CD8-positive, alpha-beta memory T cell (primary cell): Measurements from ENCODE around the gene MAP4K3. TPM values are rescaled to one million over a fixed set of nuclear protein-coding genes. Genes with fewer than 3 reads are reported as not detected.

Source experiments
- CTCF ChIA-PET: fragments of 350-600 bp; sonication (Branson Sonifier 250); formaldehyde crosslinking; loops from one replicate; lab custom pipeline; 2021; ENCODE audit warnings: antibody characterized with exemption; lab: Charles Lee
- POLR2A ChIA-PET: fragments of 350-600 bp; sonication (Branson Sonifier 250); formaldehyde crosslinking; loops from one replicate; lab custom pipeline; 2021; ENCODE audit warnings: antibody characterized with exemption; lab: Charles Lee
- DNase-seq, 5 donors: peaks; one replicate each; pipeline versions ENCODE4 v3.0.0 to v3.0.0-alpha.2; 2020 to 2022; ENCODE audit warnings: mixed read lengths in 1 of 5
- H3K27ac ChIP-seq: one replicate; pipeline ENCODE4 v1.7.0; 2013; ENCODE audit warnings: low read depth, mild to moderate bottlenecking, low read length, moderate library complexity
- H3K27me3 ChIP-seq: 2 replicates; pipeline ENCODE4 v1.7.0; 2013; ENCODE audit warnings: low read length, mild to moderate bottlenecking; ENCODE audit not compliant: insufficient read depth, poor library complexity, severe bottlenecking
- H3K36me3 ChIP-seq: 2 replicates; pipeline ENCODE4 v1.7.0; 2013; ENCODE audit warnings: mild to moderate bottlenecking, low read length, moderate library complexity; ENCODE audit not compliant: insufficient read depth
- H3K4me1 ChIP-seq: 2 replicates; pipeline ENCODE4 v1.7.0; 2013; ENCODE audit warnings: mild to moderate bottlenecking, low read length, moderate library complexity; ENCODE audit not compliant: insufficient read depth
- H3K4me3 ChIP-seq: 2 replicates; pipeline ENCODE4 v1.7.0; 2013; ENCODE audit warnings: mild to moderate bottlenecking, low read length
- H3K9me3 ChIP-seq: 2 replicates; pipeline ENCODE4 v1.7.0; 2013; ENCODE audit warnings: mild to moderate bottlenecking, low read length
- H3K27ac Mint-ChIP-seq, 8 donors: one replicate each; pipeline ENCODE4 v1.8.0; 2020 to 2021; ENCODE audit warnings: mixed read lengths in 8 of 8, mild to moderate bottlenecking in 6 of 8, inconsistent platforms in 3 of 8, moderate library complexity in 3 of 8
- H3K27me3 Mint-ChIP-seq, 2 donors: one replicate each; pipeline ENCODE4 v1.8.0; 2020 to 2021; ENCODE audit warnings: mixed read lengths in 2 of 2, mild to moderate bottlenecking in 1 of 2, moderate library complexity in 1 of 2
- H3K36me3 Mint-ChIP-seq, 3 donors: one replicate each; pipeline ENCODE4 v1.8.0; 2020 to 2021; ENCODE audit warnings: mixed read lengths in 3 of 3, inconsistent platforms in 1 of 3, mild to moderate bottlenecking in 1 of 3
- H3K4me1 Mint-ChIP-seq, 3 donors: one replicate each; pipeline ENCODE4 v1.8.0; 2020 to 2021; ENCODE audit warnings: mixed read lengths in 3 of 3, inconsistent platforms in 1 of 3, mild to moderate bottlenecking in 1 of 3
- H3K4me3 Mint-ChIP-seq, 7 donors: one replicate each; pipeline ENCODE4 v1.8.0; 2020 to 2021; ENCODE audit warnings: mixed read lengths in 7 of 7, mild to moderate bottlenecking in 6 of 7, moderate library complexity in 4 of 7, inconsistent platforms in 2 of 7
- H3K9me3 Mint-ChIP-seq, 5 donors: one replicate each; pipeline ENCODE4 v1.8.0; 2020 to 2022; ENCODE audit warnings: mixed read lengths in 5 of 5, mild to moderate bottlenecking in 3 of 5, moderate library complexity in 2 of 5, inconsistent platforms in 1 of 5
- polyA plus RNA-seq: library from polyadenylated mRNA; unstranded; fragments of 300-500 nt; fragmentation: Illumina TruSeq; gene quantifications from one replicate; pipeline ENCODE4 v1.2.3, GENCODE V29; 2021
- total RNA-seq, 2 experiments: library from RNA; stranded (reverse); gene quantifications; one replicate each; pipeline ENCODE4 v1.2.3, GENCODE V29; 2021

Gene MAP4K3
- total and polyA plus RNA-seq, 3 experiments from 2014 or later, result 2.7 to 8.2 (median 7.0) TPM

DNA sequence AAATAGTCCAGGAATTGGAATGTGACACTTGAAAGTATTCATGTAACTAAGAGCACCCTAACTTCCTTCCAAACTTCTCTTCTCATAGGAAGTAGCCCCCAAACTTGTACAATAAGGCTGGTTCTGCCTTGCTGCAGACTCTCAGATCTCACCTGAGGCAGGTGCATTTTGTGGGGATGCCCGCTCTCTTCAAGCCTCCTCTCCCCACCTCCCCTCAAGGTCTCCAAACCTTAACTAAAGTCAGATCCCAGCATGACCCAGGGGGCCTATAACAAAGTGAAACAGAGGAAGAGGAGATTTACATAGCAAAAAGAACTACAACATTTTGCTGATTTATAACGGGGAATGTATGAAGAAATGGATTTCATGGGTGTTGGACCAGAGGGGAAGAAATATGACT, 216.9 kb downstream of the MAP4K3 start:
- no peak overlapping the region for H3K4me3 ChIP-seq
- H3K4me1 ChIP-seq, result peaks cover 35% of the 10 kb centered on the region
- no peaks in the 10 kb centered on the region for H3K27me3 ChIP-seq
- H3K9me3 ChIP-seq, result no peaks in the 10 kb centered on the region
- Mint-ChIP-seq H3K4me3 (no peak overlapping the region), H3K27me3 (no peaks in the 10 kb centered on the region), H3K4me1 (peaks cover 31 to 50% (median 48%) of the 10 kb centered on the region in 3 donors), H3K27ac (peak overlapping the region in 5 of 8 donors; percentile 1 to 70 (median 32)), H3K9me3 (no peaks in the 10 kb centered on the region), H3K36me3 (peaks cover 0 to 4% (median 0%) of the 10 kb centered on the region in 3 donors)
- ChIA-PET POLR2A (no interaction called here), CTCF (interaction anchor here (2.6 kb wide), 1 partner anchor 100 kb away, joined by 9 read pairs; the partner anchor contains the start of gene SOS1)
- DNase-seq, result no peak
- H3K36me3 ChIP-seq, result no peaks in the 10 kb centered on the region
- H3K27ac ChIP-seq, result no peak overlapping the region

DNA sequence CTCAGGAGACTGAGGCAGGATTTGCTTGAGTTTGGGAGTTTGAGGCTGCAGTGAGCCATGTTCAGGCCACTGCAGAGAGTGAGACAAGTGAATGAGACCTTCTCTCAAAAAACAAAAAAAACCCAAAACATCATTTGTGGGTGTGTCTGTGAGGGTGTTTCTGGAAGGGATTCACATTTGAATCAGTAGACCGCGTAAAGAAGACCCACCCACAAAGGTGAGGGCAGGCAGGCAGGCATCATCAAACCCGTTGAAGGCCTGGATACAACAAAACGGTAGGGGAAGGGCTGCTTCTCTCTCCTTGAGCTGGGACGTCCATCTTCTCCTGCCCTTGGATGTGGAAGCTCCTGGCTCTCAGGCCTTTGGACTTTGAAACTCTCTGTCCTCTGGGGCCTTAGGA, 218.7 kb downstream of the MAP4K3 start:
- ChIA-PET CTCF (interaction anchor here (0.9 to 3.6 kb wide), 7 partner anchors 9 to 158 kb away, joined by 3 to 21 read pairs (median 9); partner anchors contain the start of gene SOS1), POLR2A (interaction anchor here (1.5 to 3.6 kb wide), 3 partner anchors 94 to 100 kb away, joined by 3 to 37 read pairs (median 21); partner anchors contain the start of gene SOS1)
- peak in 1 of 5 donors; percentile 50 for DNase-seq
- no peak overlapping the region for H3K4me3 ChIP-seq
- H3K4me1 ChIP-seq, result peaks cover 35% of the 10 kb centered on the region
- Mint-ChIP-seq H3K27ac (peak overlapping the region in 7 of 8 donors; percentile 9 to 87 (median 80)), H3K4me1 (peaks cover 32 to 62% (median 58%) of the 10 kb centered on the region in 3 donors), H3K4me3 (peak overlapping the region in 2 of 7 donors; percentile 27 to 32), H3K27me3 (no peaks in the 10 kb centered on the region), H3K36me3 (peaks cover 0 to 4% (median 0%) of the 10 kb centered on the region in 3 donors), H3K9me3 (no peaks in the 10 kb centered on the region)
- no peaks in the 10 kb centered on the region for H3K36me3 ChIP-seq
- no peak overlapping the region for H3K27ac ChIP-seq
- H3K27me3 ChIP-seq, result no peaks in the 10 kb centered on the region
- H3K9me3 ChIP-seq, result no peaks in the 10 kb centered on the region

GRCh38 chr2:39217192-39217550, 219.9 kb downstream of the MAP4K3 start:
- ChIA-PET POLR2A (interaction anchor here (0.6 to 3.6 kb wide), 6 partner anchors 11 to 96 kb away, joined by 3 to 37 read pairs (median 3); partner anchors contain the start of gene SOS1), CTCF (interaction anchor here (1.0 to 3.6 kb wide), 7 partner anchors 11 to 98 kb away, joined by 3 to 21 read pairs (median 7); partner anchors contain the start of gene SOS1)
- Mint-ChIP-seq H3K4me1 (peaks cover 32 to 65% (median 58%) of the 10 kb centered on the region in 3 donors), H3K27ac (peak overlapping the region; percentile 8 to 85 (median 60)), H3K36me3 (peaks cover 0 to 6% (median 0%) of the 10 kb centered on the region in 3 donors), H3K27me3 (no peaks in the 10 kb centered on the region), H3K9me3 (no peaks in the 10 kb centered on the region), H3K4me3 (peak overlapping the region in 5 of 7 donors; percentile 26 to 66 (median 47))
- Histone ChIP-seq H3K4me3 (peak overlapping the region; percentile 32), H3K27me3 (no peaks in the 10 kb centered on the region), H3K36me3 (no peaks in the 10 kb centered on the region), H3K4me1 (peaks cover 35% of the 10 kb centered on the region), H3K27ac (no peak overlapping the region), H3K9me3 (no peaks in the 10 kb centered on the region)
- DNase-seq, result no peak

DNA sequence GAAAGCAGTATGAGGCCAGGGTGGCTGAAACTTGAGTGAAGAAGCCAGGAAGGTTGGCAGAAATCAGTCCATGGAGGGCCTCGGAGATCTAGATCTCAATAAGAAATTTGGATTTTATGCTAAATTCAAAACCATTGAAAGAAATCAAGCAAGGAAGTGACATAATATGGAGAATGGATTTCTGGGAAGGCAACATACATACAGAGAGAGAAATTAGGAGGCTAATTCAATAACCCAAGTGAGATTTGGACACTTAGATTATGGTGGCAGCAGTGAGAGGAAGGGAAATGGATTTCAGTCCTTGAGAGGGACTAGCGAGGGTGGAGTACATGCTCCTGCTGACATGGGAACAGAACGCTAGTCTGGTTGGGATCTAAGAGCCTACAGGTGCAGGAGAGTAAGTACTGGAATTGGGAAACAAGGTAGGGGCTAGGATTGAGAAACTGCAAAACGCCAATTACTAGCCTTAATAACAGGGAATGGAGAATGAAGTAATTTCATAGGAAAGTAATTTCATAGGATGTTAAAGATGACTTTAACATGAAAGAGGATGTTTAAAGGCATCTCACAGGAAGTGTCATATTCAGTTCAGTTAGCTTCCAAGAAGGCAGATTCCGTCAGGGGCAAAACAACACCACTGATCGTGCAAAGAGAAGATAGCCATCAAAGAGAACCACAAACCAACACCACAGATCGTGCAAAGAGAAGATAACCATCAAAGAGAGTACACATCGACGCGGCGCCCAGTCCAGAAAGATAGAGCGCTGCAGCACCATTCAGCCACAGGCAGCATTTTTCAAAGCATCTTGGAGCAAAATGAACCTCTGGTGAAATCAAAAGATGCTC, 220.5 kb downstream of the MAP4K3 start:
- no peak overlapping the region for H3K27ac ChIP-seq

DNA sequence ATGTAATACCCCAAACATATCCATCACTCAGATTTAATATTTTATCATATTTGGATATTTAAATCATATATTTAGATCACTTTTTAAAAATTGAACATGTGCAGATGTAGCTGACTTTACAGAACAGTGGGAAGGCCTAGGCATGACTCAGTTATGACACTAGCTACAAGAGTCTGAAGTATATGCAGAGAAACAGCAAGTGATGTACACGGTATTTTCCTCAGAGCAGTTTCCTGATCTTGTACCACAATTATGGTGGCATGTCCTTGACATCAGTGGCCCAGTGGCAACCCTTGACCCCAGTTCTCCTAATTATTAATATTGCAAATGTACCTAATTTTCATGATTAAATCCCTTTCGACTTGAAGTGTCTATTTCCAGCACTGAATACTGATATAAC, 221.5 kb downstream of the MAP4K3 start:
- Mint-ChIP-seq H3K4me1 (peaks cover 32 to 75% (median 58%) of the 10 kb centered on the region in 3 donors), H3K36me3 (peaks cover 0 to 6% (median 0%) of the 10 kb centered on the region in 3 donors), H3K27ac (peak overlapping the region in 6 of 8 donors; percentile 8 to 85 (median 62)), H3K4me3 (no peak overlapping the region), H3K9me3 (no peaks in the 10 kb centered on the region), H3K27me3 (no peaks in the 10 kb centered on the region)
- Histone ChIP-seq H3K27me3 (no peaks in the 10 kb centered on the region), H3K4me1 (peaks cover 35% of the 10 kb centered on the region), H3K27ac (no peak overlapping the region), H3K9me3 (no peaks in the 10 kb centered on the region), H3K4me3 (no peak overlapping the region), H3K36me3 (no peaks in the 10 kb centered on the region)
- ChIA-PET CTCF (interaction anchor here (0.8 to 1.7 kb wide), 4 partner anchors 13 to 157 kb away, joined by 3 to 9 read pairs (median 4); partner anchors contain the start of gene SOS1), POLR2A (interaction anchor here (1.0 kb wide), 1 partner anchor 95 kb away, joined by 3 read pairs; the partner anchor contains the start of gene SOS1)
- DNase-seq, result no peak

More for the DNA sequence above, 220.5 kb downstream of the MAP4K3 start:
- Mint-ChIP-seq H3K27me3 (no peaks in the 10 kb centered on the region), H3K9me3 (no peaks in the 10 kb centered on the region), H3K27ac (peak overlapping the region; percentile 8 to 85 (median 60)), H3K4me1 (peaks cover 32 to 68% (median 58%) of the 10 kb centered on the region in 3 donors), H3K36me3 (peaks cover 0 to 6% (median 0%) of the 10 kb centered on the region in 3 donors), H3K4me3 (peak overlapping the region; percentile 0 to 66 (median 33))
- ChIA-PET POLR2A (interaction anchor here (0.6 to 3.6 kb wide), 8 partner anchors 10 to 96 kb away, joined by 3 to 37 read pairs (median 3); partner anchors contain the start of gene SOS1), CTCF (interaction anchor here (0.8 to 3.6 kb wide), 8 partner anchors 11 to 158 kb away, joined by 3 to 21 read pairs (median 6); partner anchors contain the start of gene SOS1)
- H3K27me3 ChIP-seq, result no peaks in the 10 kb centered on the region
- H3K4me3 ChIP-seq, result peak overlapping the region; percentile 42
- no peaks in the 10 kb centered on the region for H3K9me3 ChIP-seq
- H3K36me3 ChIP-seq, result no peaks in the 10 kb centered on the region
- peaks cover 35% of the 10 kb centered on the region for H3K4me1 ChIP-seq
- DNase-seq, result peak; percentile 45 to 90 (median 85)

DNA sequence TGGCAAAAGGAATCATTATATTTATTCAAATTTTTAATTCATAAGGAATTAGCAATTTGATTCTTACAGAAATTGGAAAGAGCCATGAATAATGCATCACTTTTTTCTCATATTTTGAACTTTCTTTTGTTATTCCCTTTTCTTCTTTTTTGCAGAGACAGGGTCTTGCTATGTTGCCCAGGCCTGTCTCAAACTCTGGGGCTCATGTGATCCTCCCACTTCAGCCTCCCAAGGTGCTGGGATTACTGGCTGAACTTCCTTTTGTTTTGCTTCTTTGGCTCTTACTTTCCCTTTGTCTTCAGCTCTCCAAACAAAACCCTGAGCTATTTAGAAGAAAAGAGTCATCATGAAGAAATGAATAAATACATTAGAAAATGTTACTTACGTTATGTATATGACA, 224.1 kb downstream of the MAP4K3 start:
- Mint-ChIP-seq H3K36me3 (peaks cover 0 to 2% (median 0%) of the 10 kb centered on the region in 3 donors), H3K27me3 (no peaks in the 10 kb centered on the region)
- POLR2A ChIA-PET, result no interaction called here

DNA sequence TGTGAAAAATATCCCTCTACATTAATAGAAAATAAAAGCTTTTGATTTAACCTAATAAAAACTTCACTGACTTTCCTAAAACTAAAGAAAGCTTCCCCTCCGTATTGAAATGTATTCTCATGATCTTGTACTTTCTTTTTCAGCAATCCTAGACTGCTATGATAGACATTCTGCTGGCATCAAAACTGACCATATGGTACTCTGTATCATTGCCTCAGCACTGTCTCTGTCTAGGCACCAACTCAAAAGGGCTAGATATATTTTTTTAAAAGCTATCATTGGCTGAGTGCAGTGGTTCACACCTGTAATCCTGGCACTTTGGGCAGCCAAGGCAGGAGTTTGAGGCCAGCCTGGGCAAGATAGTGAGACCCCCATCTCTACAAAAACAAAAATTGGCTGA, 226.2 kb downstream of the MAP4K3 start:
- H3K9me3 Mint-ChIP-seq, result no peaks in the 10 kb centered on the region
- no peak overlapping the region for H3K4me3 Mint-ChIP-seq
- H3K27me3 Mint-ChIP-seq, result peaks cover 0 to 2% of the 10 kb centered on the region in 2 donors
- ChIA-PET CTCF (interaction anchor here (0.8 to 1.7 kb wide), 4 partner anchors 17 to 91 kb away, joined by 4 to 7 read pairs (median 4); partner anchors contain the start of gene SOS1), POLR2A (no interaction called here)
- H3K4me1 Mint-ChIP-seq, result peaks cover 5 to 35% (median 17%) of the 10 kb centered on the region in 3 donors
- peak overlapping the region in 1 of 8 donors; percentile 34 for H3K27ac Mint-ChIP-seq
- Histone ChIP-seq H3K36me3 (no peaks in the 10 kb centered on the region), H3K9me3 (no peaks in the 10 kb centered on the region), H3K27me3 (no peaks in the 10 kb centered on the region), H3K27ac (no peak overlapping the region), H3K4me3 (no peak overlapping the region), H3K4me1 (peaks cover 4% of the 10 kb centered on the region)
- DNase-seq, result no peak
- H3K36me3 Mint-ChIP-seq, result peaks cover 0 to 2% (median 0%) of the 10 kb centered on the region in 3 donors

More for the DNA sequence above, 224.1 kb downstream of the MAP4K3 start:
- Histone ChIP-seq H3K4me1 (peaks cover 24% of the 10 kb centered on the region), H3K27me3 (no peaks in the 10 kb centered on the region), H3K36me3 (no peaks in the 10 kb centered on the region), H3K27ac (no peak overlapping the region), H3K9me3 (no peaks in the 10 kb centered on the region), H3K4me3 (no peak overlapping the region)
- H3K4me1 Mint-ChIP-seq, result peaks cover 23 to 57% (median 39%) of the 10 kb centered on the region in 3 donors
- CTCF ChIA-PET, result no interaction called here
- peak overlapping the region in 1 of 8 donors; percentile 15 for H3K27ac Mint-ChIP-seq
- H3K4me3 Mint-ChIP-seq, result no peak overlapping the region
- H3K9me3 Mint-ChIP-seq, result no peaks in the 10 kb centered on the region
- no peak for DNase-seq
